ENCODE data around the gene LAMA5. TPM values are rescaled to one million over a fixed set of nuclear protein-coding genes. Genes with fewer than 3 reads are reported as not detected.
A peak's percentile ranks its signal among the peaks of the same experiment; 100 is the strongest.

The LAMA5 gene
- polyA plus RNA-seq, 1 donor (not counting 4 experiments of a cell fraction or from before 2014, with no cell fraction given) = 8.7 TPM

GRCh38 chr20:62355878-62356588 lies 11.1 kb downstream of the LAMA5 start:
- peaks cover 9% of the 10 kb centered on the region for H4K20me1 ChIP-seq (ENCODE audit: control insufficient read depth, extremely low read depth, insufficient read depth, low read length)
- peaks cover 7 to 24% of the 10 kb centered on the region in 2 experiments for H3K36me3 ChIP-seq (ENCODE audit: control insufficient read depth in 2 of 2, extremely low read depth in 1 of 2, insufficient read depth in 2 of 2, low read length in 2 of 2)
- no peak overlapping the region for H2AFZ ChIP-seq (ENCODE audit: control insufficient read depth, low read length)
- H3K4me1 ChIP-seq (ENCODE audit: control insufficient read depth, extremely low read depth, insufficient read depth, low read length) = peaks cover 83% of the 10 kb centered on the region
- H3K9me3 ChIP-seq (ENCODE audit: control insufficient read depth, low read depth, low read length) = no peaks in the 10 kb centered on the region
- no peak overlapping the region for H3K4me3 ChIP-seq (ENCODE audit: control insufficient read depth in 2 of 3, extremely low read depth in 1 of 3, insufficient read depth in 2 of 3, low read depth in 1 of 3, low read length in 3 of 3)
- dilution Hi-C loops (cut with MboI; ENCODE audit: extremely low pct_ligation_motif_present, low sequenced_read_pairs) = no loop called here
- H3K79me2 ChIP-seq (ENCODE audit: control insufficient read depth, insufficient read depth, low read length) = peaks cover 57% of the 10 kb centered on the region
- H3K4me2 ChIP-seq (ENCODE audit: control insufficient read depth, extremely low read depth, insufficient read depth, low read depth, low read length) = peak overlapping the region; percentile 74
- H3K9me1 ChIP-seq (ENCODE audit: control insufficient read depth, extremely low read depth, insufficient read depth, low read length) = no peaks in the 10 kb centered on the region
- H3K27ac ChIP-seq (ENCODE audit: control insufficient read depth, insufficient read depth, low read length) = peak overlapping the region; percentile 79
- no peak for FAIRE-seq
- no peaks in the 10 kb centered on the region for H3K27me3 ChIP-seq (ENCODE audit: control insufficient read depth, extremely low read depth, insufficient read depth, low read length)
- TF ChIP-seq CTCF (optimal IDR thresholded peaks at IDR 0.05 in 1 of 3, IDR thresholded peaks at IDR 0.05 in 1 of 3, conservative IDR thresholded peaks at IDR 0.05 in 1 of 3; ENCODE audit: extremely low read depth in 1 of 3, insufficient read depth in 2 of 3, low read length in 3 of 3) = no peak
- TF ChIP-seq EZH2 (IDR thresholded peaks at IDR 0.05; ENCODE audit: low read length) = no peak
- DNase-seq (ENCODE audit: low read depth, low spot score) = no peak
- peak overlapping the region; percentile 72 for H3K9ac ChIP-seq (ENCODE audit: control insufficient read depth, extremely low read depth, insufficient read depth, low read length)

- Histone ChIP-seq H3K36me3 (ENCODE audit: control insufficient read depth in 2 of 2, extremely low read depth in 1 of 2, insufficient read depth in 2 of 2, low read length in 2 of 2) (peaks cover 7 to 24% of the 10 kb centered on the region in 2 experiments), H3K9me3 (ENCODE audit: control insufficient read depth, low read depth, low read length) (no peaks in the 10 kb centered on the region), H3K27me3 (ENCODE audit: control insufficient read depth, extremely low read depth, insufficient read depth, low read length) (no peaks in the 10 kb centered on the region), H3K79me2 (ENCODE audit: control insufficient read depth, insufficient read depth, low read length) (peaks cover 55% of the 10 kb centered on the region), H3K4me1 (ENCODE audit: control insufficient read depth, extremely low read depth, insufficient read depth, low read length) (peaks cover 88% of the 10 kb centered on the region), H3K27ac (ENCODE audit: control insufficient read depth, insufficient read depth, low read length) (peak overlapping the region; percentile 79), H3K4me3 (ENCODE audit: control insufficient read depth in 2 of 3, extremely low read depth in 1 of 3, insufficient read depth in 2 of 3, low read depth in 1 of 3, low read length in 3 of 3) (peak overlapping the region in 1 of 3 experiments; percentile 46), H3K9ac (ENCODE audit: control insufficient read depth, extremely low read depth, insufficient read depth, low read length) (peak overlapping the region; percentile 72), H2AFZ (ENCODE audit: control insufficient read depth, low read length) (no peak overlapping the region), H3K9me1 (ENCODE audit: control insufficient read depth, extremely low read depth, insufficient read depth, low read length) (no peaks in the 10 kb centered on the region), H3K4me2 (ENCODE audit: control insufficient read depth, extremely low read depth, insufficient read depth, low read depth, low read length) (peak overlapping the region; percentile 74), H4K20me1 (ENCODE audit: control insufficient read depth, extremely low read depth, insufficient read depth, low read length) (peaks cover 9% of the 10 kb centered on the region)
- FAIRE-seq (peak; percentile 44), DNase-seq (ENCODE audit: low read depth, low spot score) (no peak)
- TF ChIP-seq EZH2 (IDR thresholded peaks at IDR 0.05; ENCODE audit: low read length) = no peak
- TF ChIP-seq CTCF (optimal IDR thresholded peaks at IDR 0.05 in 1 of 3, IDR thresholded peaks at IDR 0.05 in 1 of 3, conservative IDR thresholded peaks at IDR 0.05 in 1 of 3; ENCODE audit: extremely low read depth in 1 of 3, insufficient read depth in 2 of 3, low read length in 3 of 3) = no peak
- dilution Hi-C loops (cut with MboI; ENCODE audit: extremely low pct_ligation_motif_present, low sequenced_read_pairs) = no loop called here
These were observed 11.6 kb downstream of the LAMA5 start for GRCh38 chr20:62355516-62355877.

All from keratinocyte (primary cell).